Activated CD4-positive, alpha-beta memory T cell treated with anti-CD3 and anti-CD28 coated beads for 36 hours (primary cell): Measurements from ENCODE around the gene FBXO38. TPM values are rescaled to one million over a fixed set of nuclear protein-coding genes. Genes with fewer than 3 reads are reported as not detected.
A peak's percentile ranks its signal among the peaks of the same experiment; 100 is the strongest.

Experiments
- CTCF ChIA-PET: fragments of 350-600 bp; sonication (Branson Sonifier 250); formaldehyde crosslinking; loops from one replicate; lab custom pipeline; 2021; ENCODE audit warnings: antibody characterized with exemption, inconsistent platforms; lab: Charles Lee
- POLR2A ChIA-PET: fragments of 350-600 bp; sonication (Branson Sonifier 250); formaldehyde crosslinking; loops from one replicate; lab custom pipeline; 2021; ENCODE audit warnings: antibody characterized with exemption; lab: Charles Lee
- DNase-seq: peaks from one replicate; pipeline ENCODE4 v3.0.0-alpha.2; 2020
- H3K27ac Mint-ChIP-seq: one replicate; pipeline ENCODE4 v1.8.0; 2021; ENCODE audit warnings: mixed read lengths
- H3K27me3 Mint-ChIP-seq: one replicate; pipeline ENCODE4 v1.8.0; 2021; ENCODE audit warnings: mixed read lengths
- H3K36me3 Mint-ChIP-seq: one replicate; pipeline ENCODE4 v1.8.0; 2021; ENCODE audit warnings: mixed read lengths
- H3K4me1 Mint-ChIP-seq: one replicate; pipeline ENCODE4 v1.8.0; 2021; ENCODE audit warnings: low read depth, mixed read lengths
- H3K4me3 Mint-ChIP-seq: one replicate; pipeline ENCODE4 v1.8.0; 2021; ENCODE audit warnings: mild to moderate bottlenecking, mixed read lengths
- H3K9me3 Mint-ChIP-seq: one replicate; pipeline ENCODE4 v1.8.0; 2021; ENCODE audit warnings: mixed read lengths
- intact Hi-C: fragments of 100-400 bp; cut with micrococcal nuclease; formaldehyde crosslinking; loops from one replicate; pipeline ENCODE4 v1.15.1; 2023
- total RNA-seq, 2 experiments: library from RNA; stranded (reverse); gene quantifications; one replicate each; pipeline ENCODE4 v1.2.3, GENCODE V29; 2021

Gene FBXO38, protein sequence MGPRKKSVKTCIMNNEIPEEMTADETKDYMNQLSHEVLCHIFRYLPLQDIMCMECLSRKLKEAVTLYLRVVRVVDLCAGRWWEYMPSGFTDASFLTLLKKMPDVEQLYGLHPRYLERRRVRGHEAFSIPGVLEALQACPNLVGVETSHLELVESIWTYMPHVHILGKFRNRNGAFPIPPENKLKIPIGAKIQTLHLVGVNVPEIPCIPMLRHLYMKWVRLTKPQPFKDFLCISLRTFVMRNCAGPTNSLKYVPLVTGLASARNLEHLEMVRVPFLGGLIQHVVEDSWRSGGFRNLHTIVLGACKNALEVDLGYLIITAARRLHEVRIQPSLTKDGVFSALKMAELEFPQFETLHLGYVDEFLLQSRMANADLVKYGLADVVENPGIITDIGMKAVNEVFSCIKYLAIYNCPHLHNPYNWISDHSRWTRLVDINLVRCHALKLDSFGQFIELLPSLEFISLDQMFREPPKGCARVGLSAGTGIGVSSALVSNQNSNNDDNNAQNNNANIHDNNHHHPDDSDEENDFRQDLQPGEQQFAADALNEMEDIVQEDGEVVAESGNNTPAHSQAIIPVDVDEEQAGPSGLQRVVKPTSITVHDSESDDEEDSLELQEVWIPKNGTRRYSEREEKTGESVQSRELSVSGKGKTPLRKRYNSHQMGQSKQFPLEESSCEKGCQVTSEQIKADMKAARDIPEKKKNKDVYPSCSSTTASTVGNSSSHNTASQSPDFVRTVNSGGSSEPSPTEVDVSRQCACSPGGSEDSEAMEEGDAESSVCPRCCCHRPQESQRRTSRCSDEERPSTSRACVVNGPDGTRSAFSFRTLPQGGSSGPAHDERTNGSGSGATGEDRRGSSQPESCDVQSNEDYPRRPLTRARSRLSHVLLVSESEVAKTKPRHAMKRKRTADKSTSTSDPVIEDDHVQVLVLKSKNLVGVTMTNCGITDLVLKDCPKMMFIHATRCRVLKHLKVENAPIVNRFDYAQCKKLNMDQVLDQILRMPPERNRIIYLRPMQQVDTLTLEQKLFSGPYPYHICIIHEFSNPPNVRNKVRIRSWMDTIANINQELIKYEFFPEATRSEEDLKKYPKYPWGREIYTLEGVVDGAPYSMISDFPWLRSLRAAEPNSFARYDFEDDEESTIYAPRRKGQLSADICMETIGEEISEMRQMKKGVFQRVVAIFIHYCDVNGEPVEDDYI
- total RNA-seq = 10 to 100 TPM; 43.1 to 45.0 TPM

DNA sequence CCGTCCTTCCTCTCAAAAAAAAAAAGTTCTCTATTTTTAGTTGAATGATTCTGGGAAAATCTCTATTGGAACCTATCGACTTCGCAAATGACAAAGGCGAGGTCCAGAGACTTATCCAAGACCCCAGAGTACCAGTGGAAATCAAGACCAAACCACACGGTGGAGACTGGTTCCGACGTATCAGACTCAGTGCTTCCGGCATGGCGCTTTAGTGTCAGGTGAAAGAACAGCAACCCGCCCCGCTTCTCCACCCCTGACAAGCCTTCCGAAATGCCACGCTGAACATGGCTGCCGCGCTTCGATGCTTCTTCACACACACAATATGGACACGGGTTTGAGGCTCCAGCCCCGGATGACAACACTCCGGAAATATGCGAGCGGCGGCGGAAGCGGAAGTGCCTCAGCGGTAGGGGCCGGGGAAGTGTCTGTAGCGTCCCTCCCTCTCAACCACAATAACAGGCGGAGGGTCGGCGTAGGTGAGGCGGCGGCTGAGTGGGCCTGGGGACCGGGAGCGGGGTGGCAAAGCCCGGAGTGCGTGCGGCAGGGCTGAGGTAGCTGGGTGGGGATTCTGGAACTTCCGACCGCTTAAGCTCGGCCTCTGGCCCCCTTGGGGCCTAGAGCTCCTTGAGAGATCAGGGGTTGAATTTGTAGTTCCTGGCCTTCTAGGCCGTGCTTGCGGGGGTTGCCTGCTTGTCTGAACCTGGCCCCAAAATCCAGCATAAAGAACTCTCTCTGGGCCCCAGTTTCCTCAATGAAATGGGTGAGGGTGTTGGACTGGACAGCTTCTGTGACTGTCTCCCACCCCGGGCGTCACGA is at the start of gene FBXO38:
FBXO38 (plus strand) TSS at position 395 of the 816 bp plus-strand sequence. CDS start 10,819 bp downstream, outside the sequence.
- Mint-ChIP-seq H3K27me3 (no peaks in the 10 kb centered on the region), H3K27ac (peak within 1 kb of the TSS; percentile 92), H3K4me3 (peak within 1 kb of the TSS; percentile 86), H3K9me3 (peaks cover 4% of the 10 kb centered on the region), H3K4me1 (peaks cover 53% of the 10 kb centered on the region), H3K36me3 (peaks cover 30% of the 10 kb centered on the region)
- intact Hi-C loops = loop anchor here (1.0 to 10.0 kb wide), 8 partner anchors 17 to 1936 kb away; partner anchors contain the start of genes CSNK1A1 and TCERG1
- POLR2A ChIA-PET = interaction anchor here (0.8 kb wide), 1 partner anchor 10 kb away, joined by 3 read pairs; no protein-coding TSS in a partner anchor
- CTCF ChIA-PET = interaction anchor here (0.8 to 1.6 kb wide), 3 partner anchors 29 to 350 kb away, joined by 3 to 5 read pairs (median 4); no protein-coding TSS in a partner anchor
- peak; percentile 98 for DNase-seq

DNA sequence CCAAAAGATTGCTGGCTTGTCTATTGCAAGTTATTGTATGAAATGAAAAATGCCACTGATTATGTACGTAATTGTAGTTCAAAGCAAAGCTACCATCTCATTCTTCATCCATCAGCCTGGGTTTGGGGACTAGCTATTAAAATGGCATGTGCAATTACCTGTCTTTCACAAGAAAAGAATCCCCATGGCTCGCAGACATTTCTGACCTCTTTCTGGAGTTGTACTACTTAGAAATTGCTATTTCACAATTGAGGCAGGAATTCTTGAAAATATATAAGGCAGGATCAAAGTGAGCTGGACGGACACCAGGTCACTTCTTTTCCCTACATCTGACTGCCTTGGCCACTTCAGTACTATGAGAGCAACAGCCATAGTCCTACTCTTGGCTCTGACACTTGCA is 48.5 kb upstream of the FBXO38 start, which contains the start of gene SPINK9:
SPINK9 (plus strand) TSS at position 301 of the 400 bp plus-strand sequence; CDS start at position 356, 55 bp downstream.
- intact Hi-C loops = no loop called here
- ChIA-PET CTCF (no interaction called here), POLR2A (no interaction called here)
- Mint-ChIP-seq H3K4me3 (no peak within 1 kb of the TSS), H3K27me3 (peaks cover 2% of the 10 kb centered on the region), H3K4me1 (no peaks in the 10 kb centered on the region), H3K27ac (no peak within 1 kb of the TSS), H3K36me3 (peaks cover 5% of the 10 kb centered on the region), H3K9me3 (peaks cover 8% of the 10 kb centered on the region)
- DNase-seq = no peak

DNA sequence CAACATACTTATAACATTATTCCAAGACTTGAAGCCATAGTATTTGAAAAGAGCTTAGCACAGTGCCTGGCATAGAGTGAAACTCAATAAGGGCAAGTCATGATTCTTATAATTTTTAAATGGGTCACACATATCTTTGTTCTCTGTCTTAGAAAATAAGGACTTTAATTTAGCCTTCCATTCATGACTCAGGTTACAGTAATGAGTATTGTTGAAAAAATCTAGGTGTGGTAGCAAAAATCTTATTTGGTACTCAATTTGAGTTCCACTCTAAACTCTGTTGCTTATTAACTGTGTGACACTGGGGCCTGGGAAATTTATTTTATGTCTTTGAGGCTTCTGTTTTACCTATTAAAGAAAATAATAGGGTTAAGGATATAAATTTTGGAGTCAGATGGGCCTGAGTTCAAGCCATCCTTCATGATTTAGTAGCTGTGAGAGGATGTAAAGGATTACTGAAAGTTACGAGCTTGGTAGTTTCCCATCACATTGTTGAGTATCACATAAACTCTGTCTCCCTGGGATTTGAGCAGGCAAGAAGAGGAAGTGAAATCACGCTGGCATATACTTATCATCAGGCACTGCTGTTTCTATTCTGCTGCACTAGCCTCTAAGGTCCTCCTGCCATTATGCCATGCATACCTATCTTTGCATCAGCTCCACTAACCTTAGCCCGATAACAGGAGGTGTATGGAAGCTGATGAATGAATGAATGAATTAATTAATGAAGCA is 46.9 kb upstream of the FBXO38 start:
- Mint-ChIP-seq H3K27me3 (no peaks in the 10 kb centered on the region), H3K27ac (no peak overlapping the region), H3K9me3 (no peaks in the 10 kb centered on the region), H3K4me3 (no peak overlapping the region), H3K36me3 (peaks cover 1% of the 10 kb centered on the region), H3K4me1 (no peaks in the 10 kb centered on the region)
- DNase-seq = no peak
- ChIA-PET CTCF (no interaction called here), POLR2A (no interaction called here)
- intact Hi-C loops = no loop called here

DNA sequence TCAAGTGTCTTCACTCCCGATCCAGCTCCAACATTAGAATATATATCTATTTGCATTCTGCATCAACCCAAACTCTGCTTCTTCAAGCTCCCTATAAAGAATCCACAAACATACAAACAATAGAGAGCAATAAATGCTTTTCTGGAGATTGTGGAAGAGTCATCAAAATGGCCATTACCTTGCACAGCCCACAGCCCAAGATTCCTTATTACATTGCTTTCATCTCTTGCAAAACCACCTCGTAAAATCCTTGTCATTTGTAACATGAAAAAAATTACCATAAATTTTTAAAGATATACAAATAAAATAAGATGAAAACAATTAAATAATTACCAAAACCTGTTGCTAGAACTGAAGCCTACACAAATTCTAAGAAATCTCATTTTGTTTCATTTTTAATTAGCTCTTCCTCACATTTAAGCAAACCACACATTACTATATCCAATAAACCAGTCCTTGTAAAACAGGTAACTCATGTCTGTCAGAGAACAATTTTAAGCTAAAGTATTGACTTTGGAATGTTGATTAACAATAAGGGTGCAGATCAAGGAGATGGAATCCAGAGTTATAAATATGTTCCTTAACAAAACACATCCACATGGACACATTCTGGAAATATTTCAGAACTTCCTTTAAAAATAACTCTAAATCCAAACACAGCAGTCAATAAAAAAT is 41.2 kb upstream of the FBXO38 start:
- Mint-ChIP-seq H3K27me3 (no peaks in the 10 kb centered on the region), H3K27ac (no peak overlapping the region), H3K36me3 (peaks cover 1% of the 10 kb centered on the region), H3K4me1 (no peaks in the 10 kb centered on the region), H3K9me3 (no peaks in the 10 kb centered on the region), H3K4me3 (no peak overlapping the region)
- ChIA-PET CTCF (no interaction called here), POLR2A (no interaction called here)
- DNase-seq = no peak
- intact Hi-C loops = no loop called here

DNA sequence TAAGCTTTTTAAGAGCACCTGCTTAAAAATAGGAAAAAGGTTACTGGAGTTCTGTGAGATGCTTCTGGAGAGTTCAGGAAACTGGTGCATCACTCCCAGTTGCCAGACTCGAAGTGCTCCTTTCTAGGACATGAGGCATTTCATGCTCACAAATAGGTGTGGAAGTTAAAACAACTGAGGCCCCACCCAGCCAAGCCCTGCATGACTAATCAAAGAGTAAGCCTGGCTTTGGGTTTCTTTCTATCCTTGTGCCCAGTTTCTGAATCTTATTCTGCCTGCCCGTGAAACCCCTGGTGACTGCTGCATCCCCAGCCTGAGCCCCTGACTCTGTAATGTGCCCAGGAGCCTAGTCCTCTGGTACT is 40.7 kb upstream of the FBXO38 start:
- no peaks in the 10 kb centered on the region for H3K27me3 Mint-ChIP-seq
- peaks cover 1% of the 10 kb centered on the region for H3K36me3 Mint-ChIP-seq
- CTCF ChIA-PET = no interaction called here

DNA sequence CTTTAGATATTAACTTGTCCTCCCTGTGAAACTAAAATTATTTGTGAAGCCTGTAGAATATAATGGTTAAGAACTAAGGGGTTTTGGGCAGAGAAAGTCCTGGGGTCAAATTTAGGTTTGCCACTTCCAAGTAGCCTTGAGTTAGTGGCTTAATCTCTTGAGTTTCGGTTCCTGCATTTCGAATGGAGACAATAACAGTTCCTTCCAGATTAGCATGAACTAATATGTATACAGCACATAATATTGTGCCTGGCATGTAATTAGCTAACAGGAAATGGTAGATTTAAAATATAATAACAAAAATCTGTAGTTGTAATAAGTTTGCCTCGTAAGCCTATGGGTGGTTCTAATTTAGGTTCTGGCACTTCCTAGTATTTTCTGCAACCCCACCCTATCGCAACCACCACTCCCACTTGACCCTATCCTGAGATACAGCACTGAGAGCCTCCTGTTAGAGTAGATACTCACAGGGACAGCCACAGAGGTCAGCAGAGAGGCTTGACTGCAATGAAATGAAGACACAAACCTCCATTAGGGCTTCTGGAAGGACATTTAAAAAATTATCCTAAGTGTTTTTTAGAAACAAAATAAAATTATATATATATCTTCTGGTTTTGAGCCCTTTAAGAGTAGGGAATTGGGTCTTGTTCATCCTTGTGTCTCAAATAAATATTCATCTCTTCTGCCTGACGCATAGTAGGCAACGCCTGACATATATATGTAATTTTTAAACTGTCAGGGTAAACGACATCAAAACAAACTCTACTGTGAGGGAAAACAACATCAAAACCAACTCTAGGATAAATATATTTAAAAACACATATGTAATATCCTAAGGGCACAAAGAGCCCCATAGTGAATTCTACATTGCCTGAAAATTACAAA is 39.9 kb upstream of the FBXO38 start:
- no peaks in the 10 kb centered on the region for H3K9me3 Mint-ChIP-seq

More for the DNA sequence above, 40.7 kb upstream of the FBXO38 start:
- DNase-seq = no peak
- intact Hi-C loops = no loop called here
- Mint-ChIP-seq H3K4me3 (no peak overlapping the region), H3K4me1 (no peaks in the 10 kb centered on the region), H3K9me3 (no peaks in the 10 kb centered on the region), H3K27ac (no peak overlapping the region)
- POLR2A ChIA-PET = no interaction called here

DNA sequence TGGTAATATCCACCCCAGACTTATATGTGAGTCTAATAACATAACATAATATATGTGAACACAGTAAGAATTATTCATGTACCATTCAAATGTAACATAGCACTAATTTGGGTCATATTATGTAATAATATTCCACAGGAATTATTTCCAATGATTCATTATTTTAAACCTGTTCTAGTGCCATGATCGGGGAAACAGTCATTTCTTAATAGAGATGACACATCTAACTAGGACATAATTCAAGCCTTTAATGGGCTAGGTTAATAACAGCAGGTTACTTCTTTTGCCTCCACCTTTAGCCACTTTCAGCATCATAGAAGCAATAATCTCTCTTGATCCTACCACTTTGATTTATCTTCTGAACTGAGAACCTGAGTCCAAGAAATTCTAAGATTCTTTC is 36.1 kb upstream of the FBXO38 start:
- Mint-ChIP-seq H3K4me3 (no peak overlapping the region), H3K27ac (no peak overlapping the region), H3K4me1 (no peaks in the 10 kb centered on the region), H3K36me3 (peaks cover 2% of the 10 kb centered on the region), H3K27me3 (no peaks in the 10 kb centered on the region), H3K9me3 (no peaks in the 10 kb centered on the region)
- ChIA-PET CTCF (no interaction called here), POLR2A (no interaction called here)
- no peak for DNase-seq
- intact Hi-C loops = no loop called here

More for the DNA sequence above, 39.9 kb upstream of the FBXO38 start:
- H3K4me1 Mint-ChIP-seq = no peaks in the 10 kb centered on the region
- intact Hi-C loops = no loop called here
- DNase-seq = no peak
- peaks cover 1% of the 10 kb centered on the region for H3K36me3 Mint-ChIP-seq
- ChIA-PET CTCF (no interaction called here), POLR2A (no interaction called here)
- H3K27ac Mint-ChIP-seq = no peak overlapping the region
- H3K4me3 Mint-ChIP-seq = no peak overlapping the region
- H3K27me3 Mint-ChIP-seq = no peaks in the 10 kb centered on the region

DNA sequence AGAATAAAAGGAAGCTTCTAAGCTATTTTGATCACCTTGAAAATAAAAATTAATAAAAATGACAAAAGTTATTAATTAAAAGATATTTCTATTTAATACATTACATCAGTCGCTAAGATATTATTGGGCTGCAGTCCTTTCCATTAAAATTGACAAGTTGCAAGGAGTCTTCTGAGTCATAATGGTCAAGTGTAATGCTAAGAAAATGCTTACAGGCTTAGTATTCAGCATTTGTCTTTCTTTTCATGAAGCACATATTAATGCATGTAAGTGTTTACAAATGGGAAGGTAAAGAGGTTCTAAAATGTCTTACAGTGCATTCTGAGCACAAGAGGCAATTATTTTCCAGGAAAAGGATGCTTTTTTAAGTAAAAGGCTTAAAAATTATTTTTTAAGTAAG is 31.1 kb upstream of the FBXO38 start:
- no peaks in the 10 kb centered on the region for H3K9me3 Mint-ChIP-seq
- intact Hi-C loops = no loop called here

DNA sequence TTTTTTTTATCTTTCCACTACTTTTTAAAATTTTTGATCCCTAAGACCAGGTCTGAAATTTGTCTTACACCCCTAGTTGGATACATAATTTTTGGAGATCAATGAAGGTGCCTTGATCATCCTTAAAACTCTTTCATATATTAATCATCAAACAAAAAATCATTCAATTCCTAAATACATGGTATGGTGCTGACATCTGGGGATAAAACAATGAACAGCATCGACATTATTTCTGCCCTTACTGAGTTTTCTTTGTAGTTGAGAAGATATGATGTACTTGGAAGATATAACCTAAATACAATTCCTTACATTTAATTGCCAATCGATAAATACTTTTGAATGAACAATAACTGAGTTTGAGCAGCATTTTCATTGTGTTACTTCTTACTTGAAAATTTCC is 30.1 kb upstream of the FBXO38 start:
- ChIA-PET CTCF (no interaction called here), POLR2A (no interaction called here)
- intact Hi-C loops = no loop called here
- no peaks in the 10 kb centered on the region for H3K27me3 Mint-ChIP-seq
- H3K4me1 Mint-ChIP-seq = no peaks in the 10 kb centered on the region
- no peaks in the 10 kb centered on the region for H3K9me3 Mint-ChIP-seq
- DNase-seq = no peak
- H3K27ac Mint-ChIP-seq = no peak overlapping the region
- H3K4me3 Mint-ChIP-seq = no peak overlapping the region
- H3K36me3 Mint-ChIP-seq = peaks cover 2% of the 10 kb centered on the region

More for the DNA sequence above, 31.1 kb upstream of the FBXO38 start:
- H3K4me3 Mint-ChIP-seq = no peak overlapping the region
- no peaks in the 10 kb centered on the region for H3K27me3 Mint-ChIP-seq
- H3K27ac Mint-ChIP-seq = no peak overlapping the region
- no peaks in the 10 kb centered on the region for H3K4me1 Mint-ChIP-seq
- peaks cover 2% of the 10 kb centered on the region for H3K36me3 Mint-ChIP-seq
- ChIA-PET CTCF (no interaction called here), POLR2A (no interaction called here)
- DNase-seq = no peak

DNA sequence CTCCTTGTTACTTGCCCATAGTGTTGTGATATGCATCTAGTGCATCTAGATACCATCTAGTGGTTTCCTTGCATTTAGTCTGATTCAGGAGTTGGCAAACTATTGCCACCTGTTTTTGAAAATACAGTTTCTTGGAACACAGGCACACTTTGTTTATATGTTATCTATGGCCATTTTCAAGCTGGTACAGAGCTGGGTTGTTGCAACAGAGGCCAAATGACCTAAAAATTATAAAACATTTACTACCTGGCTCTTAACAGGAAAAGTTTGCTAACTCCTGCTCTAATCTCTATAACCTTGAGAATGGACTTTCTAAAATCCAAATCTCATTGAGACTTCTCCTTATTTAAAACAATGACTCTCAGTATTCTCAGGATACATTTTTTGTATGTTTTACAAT is 19.4 kb upstream of the FBXO38 start:
- CTCF ChIA-PET = no interaction called here
- Mint-ChIP-seq H3K4me1 (no peaks in the 10 kb centered on the region), H3K27ac (no peak overlapping the region), H3K4me3 (no peak overlapping the region), H3K27me3 (no peaks in the 10 kb centered on the region), H3K36me3 (peaks cover 2% of the 10 kb centered on the region), H3K9me3 (peaks cover 11% of the 10 kb centered on the region)
- POLR2A ChIA-PET = no interaction called here
- intact Hi-C loops = no loop called here
- no peak for DNase-seq
